HG03469 (cell line): ENCODE measurements around the gene SESN2.
"Not testable (repeated sequence)": the region's sequence is repeated elsewhere in the genome, so short reads cannot be mapped to it uniquely, and the experiment has no call there.

Experiments used
- ATAC-seq: cut with Tn5 transposase; IDR thresholded peaks from one replicate; pipeline ENCODE4 v1.9.1; 2021; ENCODE audit warnings: mild to moderate bottlenecking, moderate library complexity, moderate number of reproducible peaks; ENCODE audit not compliant: unreplicated experiment

SESN2 gene

GRCh38 chr1:28326984-28327383 lies 67.7 kb downstream of the SESN2 start:
- no peak for ATAC-seq

- not testable (repeated sequence) for ATAC-seq
These were observed 68.1 kb downstream of the SESN2 start for GRCh38 chr1:28327431-28327830.

GRCh38 chr1:28328228-28328648 lies 68.9 kb downstream of the SESN2 start:
- ATAC-seq, result no peak

- no peak for ATAC-seq
These were observed 70.3 kb downstream of the SESN2 start for GRCh38 chr1:28329395-28330153.
